Kasumi-1 (cell line): ENCODE results near the gene FAM163B.

Source experiments
- DNase-seq, 2 experiments: peaks; one replicate each; lab custom pipeline; 2025; lab: John Stamatoyannopoulos, UW

The FAM163B gene

GRCh38 chr9:133545494-133546286 is 63.5 kb downstream of the FAM163B start:
- no peak for DNase-seq

GRCh38 chr9:133543772-133544467 is 65.3 kb downstream of the FAM163B start:
- DNase-seq: no peak

GRCh38 chr9:133542002-133542401 is 67.2 kb downstream of the FAM163B start:
- DNase-seq: no peak

GRCh38 chr9:133540698-133541025 is 68.5 kb downstream of the FAM163B start:
- DNase-seq: peak; percentile 60 to 63

- peak; percentile 73 to 80 for DNase-seq
Measured at GRCh38 chr9:133539991-133540697, 69.0 kb downstream of the FAM163B start.

GRCh38 chr9:133538851-133539833 is 70.0 kb downstream of the FAM163B start:
- no peak for DNase-seq

- no peak for DNase-seq
Measured at GRCh38 chr9:133538176-133538575, 71.0 kb downstream of the FAM163B start.

GRCh38 chr9:133537257-133537656 is 71.9 kb downstream of the FAM163B start:
- no peak for DNase-seq

- DNase-seq: no peak
Measured at GRCh38 chr9:133536536-133536935, 72.7 kb downstream of the FAM163B start.

- no peak for DNase-seq
Measured at GRCh38 chr9:133536080-133536479, 73.1 kb downstream of the FAM163B start.

- DNase-seq: no peak
Measured at GRCh38 chr9:133535306-133535877, 73.8 kb downstream of the FAM163B start.

- DNase-seq: peak; percentile 15 to 32
Measured at GRCh38 chr9:133534346-133535291, 74.6 kb downstream of the FAM163B start, which contains the start of gene ADAMTSL2. Gene ADAMTSL2 (plus strand): TSS chr9:133534704. CDS start chr9:133536713, 2,009 bp downstream.

GRCh38 chr9:133533857-133534256 is 75.3 kb downstream of the FAM163B start:
- no peak for DNase-seq

GRCh38 chr9:133532937-133533668 is 76.1 kb downstream of the FAM163B start:
- peak; percentile 46 to 57 for DNase-seq

- DNase-seq: no peak
Measured at GRCh38 chr9:133531293-133531692, 77.9 kb downstream of the FAM163B start.

GRCh38 chr9:133529874-133530273 is 79.3 kb downstream of the FAM163B start:
- DNase-seq: no peak

GRCh38 chr9:133529457-133529856 is 79.7 kb downstream of the FAM163B start:
- no peak for DNase-seq

- DNase-seq: no peak
Measured at GRCh38 chr9:133528876-133529241, 80.3 kb downstream of the FAM163B start.
